Heart right ventricle (tissue), 16 donors: ENCODE measurements around the gene AAK1. TPM values are rescaled to one million over a fixed set of nuclear protein-coding genes. Genes with fewer than 3 reads are reported as not detected.

ENCODE experiments used
- ATAC-seq, 8 donors: fragments of 200-7000 bp; cut with Tn5 transposase; one replicate each; pipeline ENCODE4 v1.9.1; 2020; ENCODE audit warnings: mild to moderate bottlenecking in 8 of 8, moderate library complexity in 8 of 8, moderate number of reproducible peaks in 1 of 8
- DNase-seq, 2 donors: peaks; one replicate each; pipeline ENCODE4 v3.0.0-alpha.2; 2020
- H3K27ac ChIP-seq, 10 donors: fragments of 200-600 bp; sonication (generic) in 2 of 10; one replicate each; pipeline versions ENCODE4 v1.5.0 to v1.8.0; 2020 to 2022; ENCODE audit warnings: mild to moderate bottlenecking in 3 of 10
- H3K27me3 ChIP-seq, 7 donors: fragments of 200-600 bp; one replicate each; pipeline ENCODE4 v1.8.0; 2021 to 2022; ENCODE audit warnings: mild to moderate bottlenecking in 2 of 7
- H3K36me3 ChIP-seq, 9 donors: fragments of 200-600 bp; sonication (generic) in 1 of 9; one replicate each; pipeline versions ENCODE4 v1.5.0 to v1.8.0; 2020 to 2022; ENCODE audit warnings: mild to moderate bottlenecking in 2 of 9
- H3K4me1 ChIP-seq, 9 donors: fragments of 200-600 bp; sonication (generic) in 1 of 9; one replicate each; pipeline versions ENCODE4 v1.5.0 to v1.8.0; 2020 to 2022; ENCODE audit warnings: mild to moderate bottlenecking in 4 of 9
- H3K4me3 ChIP-seq, 10 donors: fragments of 200-600 bp; sonication (generic) in 2 of 10; one replicate each; pipeline versions ENCODE4 v1.5.0 to v1.8.0; 2020 to 2022; ENCODE audit warnings: mild to moderate bottlenecking in 7 of 10, moderate library complexity in 2 of 10
- H3K9me3 ChIP-seq, 11 donors: fragments of 200-600 bp in 10 of 11; sonication (generic) in 2 of 11; one replicate each; pipeline versions ENCODE4 v1.5.0 to v1.8.0; 2013 to 2022; ENCODE audit warnings: mild to moderate bottlenecking in 2 of 11, control low read depth in 1 of 11, moderate library complexity in 1 of 11
- CTCF ChIP-seq, 9 donors: fragments of 200-600 bp; sonication (generic) in 2 of 9; IDR thresholded peaks; one replicate each; pipeline versions ENCODE4 v1.5.0 to v1.8.0; 2021 to 2022; ENCODE audit warnings: antibody characterized with exemption in 9 of 9, mild to moderate bottlenecking in 5 of 9, moderate library complexity in 1 of 9
- WGBS, 2 donors: extraction: QIAGEN DNeasy Blood & Tissue Kit; methylation state at CpG; one replicate each; pipeline ENCODE4 v1.1.7; 2013; ENCODE audit warnings: inconsistent platforms in 1 of 2; 5-methylcytosine and 5-hydroxymethylcytosine counted together
- intact Hi-C, 10 donors: fragments of 100-400 bp; cut with DNase I; formaldehyde crosslinking; loops; one replicate each; pipeline versions ENCODE4 v1.11.1 to v1.14.2; 2022
- polyA plus RNA-seq, 2 donors: library from polyadenylated mRNA; stranded (reverse); fragments of 200-250 nt; gene quantifications; one replicate each; pipeline ENCODE4 v1.2.3, GENCODE V29; 2013
- total RNA-seq, 10 donors: library from RNA; stranded (reverse); fragmentation: NEBNext Ultra II Directional in 3 of 10; extraction: Animal tissue kit (Norgen Biotek cat#: 25700) in 3 of 10; gene quantifications; one replicate each; pipeline versions ENCODE4 v1.2.1 to v1.2.4, GENCODE V29; 2021 to 2023
- donor health status: Arrhythmogenic right ventricular cardiomyopathy.
- donor health status: ischemic (EF 13 %, LVEDD 7.1; RV severe dilation, severe dysfunction).
- donor health status: healthy with polysubstance abuse.
- donor health status: DM: no; HTN: yes; CAD: no.
- donor health status: DM: no; HTN: no; CAD: no.
- donor health status: ischemic (EF 25% LVEDD 6.9; RV normal size, moderate dysfunction).
- donor health status: ischemic (EF 25% LVEDD 5.7; RV mildly dilated, moderate dysfunction).
- donor health status: healthy.
- donor health status: DM: yes; HTN: yes; CAD: no.
- donor health status: Ischemic cardiomyopathy.
- donor health status: ischemic (EF 35%, LVEDD 5.7; RV mildly dilated, moderate dysfunction).
- donor health status: nonischemic (EF 11% LVEDD 7.7; RV severe dilation, severe dysfunction).
- donor health status: DM: yes; HTN: yes; CAD: no.
- donor health status: PGD.
- donor health status: ischemic (EF 29% LVEDD 5.4; RV normal size, mild dysfunction).
- donor health status: nonischemic (EF 23%, LVEDD 6.1; RV moderate dilation, normal function).

Gene AAK1
- total and polyA plus RNA-seq, 12 donors = 10.1 to 148 (median 116) TPM

- H3K27ac ChIP-seq = no peak overlapping the region
- ATAC-seq (no peak), DNase-seq (no peak)
- peaks cover 0 to 33% (median 0%) of the 10 kb centered on the region in 9 donors for H3K36me3 ChIP-seq
- intact Hi-C loops = no loop called here
- no peaks in the 10 kb centered on the region for H3K27me3 ChIP-seq
- 78 to 92% methylated on average over 4 of the region's 4 CpGs for WGBS, 2 donors
- H3K4me1 ChIP-seq = peaks cover 0 to 10% (median under 1%) of the 10 kb centered on the region in 9 donors
- H3K9me3 ChIP-seq = no peaks in the 10 kb centered on the region
- no peak for TF ChIP-seq CTCF (IDR thresholded peaks at IDR 0.05)
- H3K4me3 ChIP-seq = no peak overlapping the region
Observed at GRCh38 chr2:69459936-69460335, 183.6 kb downstream of the AAK1 start.

GRCh38 chr2:69456950-69457445 lies 186.5 kb downstream of the AAK1 start:
- no peak for TF ChIP-seq CTCF (IDR thresholded peaks at IDR 0.05)
- no peaks in the 10 kb centered on the region for H3K9me3 ChIP-seq
- H3K4me1 ChIP-seq = no peaks in the 10 kb centered on the region
- ATAC-seq (no peak), DNase-seq (no peak)
- peaks cover 0 to 17% (median 0%) of the 10 kb centered on the region in 9 donors for H3K36me3 ChIP-seq
- H3K4me3 ChIP-seq = no peak overlapping the region
- no peaks in the 10 kb centered on the region for H3K27me3 ChIP-seq
- H3K27ac ChIP-seq = no peak overlapping the region
- intact Hi-C loops = no loop called here

- ATAC-seq = no peak
- no peaks in the 10 kb centered on the region for H3K27me3 ChIP-seq
- no peak overlapping the region for H3K27ac ChIP-seq
- H3K4me1 ChIP-seq = no peaks in the 10 kb centered on the region
- no peak overlapping the region for H3K4me3 ChIP-seq
- peaks cover 0 to 12% (median 0%) of the 10 kb centered on the region in 9 donors for H3K36me3 ChIP-seq
- no peaks in the 10 kb centered on the region for H3K9me3 ChIP-seq
- no peak for DNase-seq
- intact Hi-C loops = no loop called here
- 95 to 97% methylated on average over 7 of the region's 7 CpGs for WGBS, 2 donors
- TF ChIP-seq CTCF (IDR thresholded peaks at IDR 0.05) = no peak
Observed at GRCh38 chr2:69456154-69456553, 187.4 kb downstream of the AAK1 start.

GRCh38 chr2:69454976-69455375 lies 188.6 kb downstream of the AAK1 start:
- H3K27ac ChIP-seq = no peak overlapping the region
- 91 to 92% methylated on average over 2 of the region's 2 CpGs for WGBS, 2 donors
- no peak overlapping the region for H3K4me3 ChIP-seq
- DNase-seq (no peak), ATAC-seq (no peak)
- TF ChIP-seq CTCF (IDR thresholded peaks at IDR 0.05) = no peak
- no peaks in the 10 kb centered on the region for H3K9me3 ChIP-seq
- no peaks in the 10 kb centered on the region for H3K27me3 ChIP-seq
- no peaks in the 10 kb centered on the region for H3K4me1 ChIP-seq
- intact Hi-C loops = no loop called here
- peaks cover 0 to 4% (median 0%) of the 10 kb centered on the region in 9 donors for H3K36me3 ChIP-seq
